CD14-positive monocyte (primary cell): ENCODE results near the gene FKBP5. TPM values are rescaled to one million over a fixed set of nuclear protein-coding genes. Genes with fewer than 3 reads are reported as not detected.

Source experiments
- DNase-seq, 3 donors: peaks; one replicate each; pipeline ENCODE4 v3.0.0-alpha.2; 2011 to 2022
- H2AFZ ChIP-seq: 2 replicates; pipeline ENCODE4 v1.6.0; 2012; ENCODE audit warnings: mild to moderate bottlenecking, low read depth, low read length, inconsistent platforms; ENCODE audit not compliant: insufficient read depth, poor library complexity, severe bottlenecking
- H3K27ac ChIP-seq, 2 donors: 1 replicate in 1 of 2; 2 replicates in 1 of 2; pipeline ENCODE4 v1.5.1; 2012 to 2013; ENCODE audit warnings: low read length in 2 of 2, control low read depth in 1 of 2, inconsistent platforms in 1 of 2, low read depth in 1 of 2, mild to moderate bottlenecking in 1 of 2
- H3K27me3 ChIP-seq, 2 donors: one replicate each; pipeline versions ENCODE4 v1.6.0 to v1.6.1; 2011 to 2013; ENCODE audit warnings: low read length in 2 of 2; ENCODE audit not compliant: control insufficient read depth in 2 of 2, insufficient read depth in 2 of 2
- H3K36me3 ChIP-seq, 2 donors: replicated peaks in 1 of 2; 1 replicate in 1 of 2; 2 replicates in 1 of 2; pipeline versions ENCODE4 v1.5.1 to v1.6.1; 2012 to 2013; ENCODE audit warnings: low read length in 2 of 2, control low read depth in 1 of 2, inconsistent platforms in 1 of 2, mild to moderate bottlenecking in 1 of 2; ENCODE audit not compliant: insufficient read depth in 2 of 2, control insufficient read depth in 1 of 2
- H3K4me1 ChIP-seq, 2 donors: 1 replicate in 1 of 2; 2 replicates in 1 of 2; pipeline versions ENCODE4 v1.5.1 to v1.6.1; 2012 to 2013; ENCODE audit warnings: low read length in 2 of 2, control low read depth in 1 of 2, inconsistent platforms in 1 of 2, mild to moderate bottlenecking in 1 of 2, moderate library complexity in 1 of 2; ENCODE audit not compliant: insufficient read depth in 2 of 2, control insufficient read depth in 1 of 2
- H3K4me2 ChIP-seq: replicated peaks from 2 replicates; pipeline ENCODE3; 2012; ENCODE audit warnings: low read length, moderate library complexity, mild to moderate bottlenecking; ENCODE audit not compliant: poor library complexity, severe bottlenecking; ENCODE audit errors: extremely low read depth
- H3K4me3 ChIP-seq, 3 experiments: fragments of 200-600 bp in 1 of 3; sonication (generic) in 1 of 3; replicated peaks in 1 of 3; 1 replicate in 2 of 3; 2 replicates in 1 of 3; pipeline ENCODE4 v1.5.1; 2011 to 2013; ENCODE audit warnings: low read length in 3 of 3, mild to moderate bottlenecking in 3 of 3, control low read depth in 2 of 3, low read depth in 2 of 3, inconsistent platforms in 1 of 3, moderate library complexity in 1 of 3
- H3K79me2 ChIP-seq: 2 replicates; pipeline ENCODE4 v1.6.0; 2012; ENCODE audit warnings: mild to moderate bottlenecking, control low read depth, inconsistent platforms, low read length, moderate library complexity; ENCODE audit not compliant: insufficient read depth
- H3K9ac ChIP-seq: 2 replicates; pipeline ENCODE4 v1.6.0; 2017; ENCODE audit warnings: low read length, mild to moderate bottlenecking; ENCODE audit not compliant: insufficient read depth, poor library complexity, severe bottlenecking
- H3K9me3 ChIP-seq, 2 donors: replicated peaks in 1 of 2; 1 replicate in 1 of 2; 2 replicates in 1 of 2; pipeline versions ENCODE4 v1.5.1 to v1.6.1; 2012 to 2013; ENCODE audit warnings: low read length in 2 of 2, control low read depth in 1 of 2; ENCODE audit not compliant: control insufficient read depth in 1 of 2, insufficient read depth in 1 of 2
- H4K20me1 ChIP-seq: 2 replicates; pipeline ENCODE4 v1.6.0; 2012; ENCODE audit warnings: mild to moderate bottlenecking, low read length, control low read depth, moderate library complexity; ENCODE audit not compliant: insufficient read depth
- H3K27ac Mint-ChIP-seq, 7 donors: one replicate each; pipeline ENCODE4 v1.8.0; 2020; ENCODE audit warnings: mild to moderate bottlenecking in 7 of 7, mixed read lengths in 7 of 7, moderate library complexity in 6 of 7, inconsistent platforms in 2 of 7
- H3K27me3 Mint-ChIP-seq, 3 donors: one replicate each; pipeline ENCODE4 v1.8.0; 2021 to 2022; ENCODE audit warnings: low read depth in 3 of 3, mild to moderate bottlenecking in 3 of 3, mixed read lengths in 3 of 3, moderate library complexity in 3 of 3, inconsistent platforms in 1 of 3
- H3K36me3 Mint-ChIP-seq, 2 donors: one replicate each; pipeline ENCODE4 v1.8.0; 2020; ENCODE audit warnings: mixed read lengths in 2 of 2, inconsistent platforms in 1 of 2, mild to moderate bottlenecking in 1 of 2
- H3K4me1 Mint-ChIP-seq: one replicate; pipeline ENCODE4 v1.8.0; 2020; ENCODE audit warnings: mild to moderate bottlenecking, mixed read lengths
- H3K4me3 Mint-ChIP-seq, 2 donors: one replicate each; pipeline ENCODE4 v1.8.0; 2020; ENCODE audit warnings: mild to moderate bottlenecking in 2 of 2, mixed read lengths in 2 of 2, moderate library complexity in 1 of 2
- H3K9me3 Mint-ChIP-seq, 7 donors: one replicate each; pipeline ENCODE4 v1.8.0; 2020 to 2022; ENCODE audit warnings: mixed read lengths in 7 of 7, mild to moderate bottlenecking in 6 of 7, moderate library complexity in 6 of 7, inconsistent platforms in 2 of 7
- CTCF ChIP-seq: fragments of 200-600 bp; IDR thresholded peaks from one replicate; pipeline ENCODE4 v1.8.0; 2022; ENCODE audit warnings: antibody characterized with exemption, mild to moderate bottlenecking
- WGBS: methylation state at CpG from one replicate; pipeline ENCODE4 v1.1.5; 2013; ENCODE audit warnings: missing lambda C conversion rate; ENCODE audit not compliant: insufficient coverage; 5-methylcytosine and 5-hydroxymethylcytosine counted together
- intact Hi-C, 2 donors: fragments of 100-400 bp; cut with micrococcal nuclease; formaldehyde crosslinking; loops; one replicate each; pipeline versions ENCODE4 v1.15.0 to v1.15.1; 2023
- polyA plus RNA-seq, 3 donors: library from polyadenylated mRNA; depleted of rRNA in 1 of 3; unstranded in 2 of 3; stranded (reverse) in 1 of 3; fragments of 300-500 nt in 2 of 3; fragments of >200 nt in 1 of 3; fragmentation: Illumina TruSeq in 2 of 3; gene quantifications; 1 replicate in 2 of 3; 2 replicates in 1 of 3; pipeline ENCODE4 v1.2.3, GENCODE V29; 2012 to 2021

FKBP5 gene
- polyA plus RNA-seq, 3 donors = 20.2 to 58.5 (median 56.9) TPM

- H4K20me1 ChIP-seq = no peaks in the 10 kb centered on the region
- H3K79me2 ChIP-seq = peaks cover 6% of the 10 kb centered on the region
- peaks cover 67% of the 10 kb centered on the region for H3K4me1 Mint-ChIP-seq
- peaks cover 54 to 64% of the 10 kb centered on the region in 2 donors for H3K4me1 ChIP-seq
- H3K27me3 Mint-ChIP-seq = peaks cover 2 to 3% (median 2%) of the 10 kb centered on the region in 3 donors
- H3K9ac ChIP-seq = peak overlapping the region; percentile 53
- DNase-seq = peak in 1 of 3 donors; percentile 18
- no peaks in the 10 kb centered on the region for H3K36me3 ChIP-seq
- peak overlapping the region in 1 of 3 experiments; percentile 74 for H3K4me3 ChIP-seq
- peak overlapping the region; percentile 59 to 90 for H3K4me3 Mint-ChIP-seq
- H3K27ac Mint-ChIP-seq = peak overlapping the region; percentile 93 to 99 (median 96)
- peak overlapping the region; percentile 89 to 91 for H3K27ac ChIP-seq
- intact Hi-C loops = no loop called here
- H3K9me3 ChIP-seq = no peaks in the 10 kb centered on the region
- no peaks in the 10 kb centered on the region for H3K27me3 ChIP-seq
- H3K36me3 Mint-ChIP-seq = peaks cover 0 to 4% of the 10 kb centered on the region in 2 donors
- peak overlapping the region; percentile 77 for H2AFZ ChIP-seq
- TF ChIP-seq CTCF = no peak
- H3K4me2 ChIP-seq = peak overlapping the region; percentile 76
- 10% methylated on average over 2 of the region's 4 CpGs for WGBS
- H3K9me3 Mint-ChIP-seq = no peaks in the 10 kb centered on the region
Observed at GRCh38 chr6:35718375-35718736, 29.6 kb upstream of the FKBP5 start.

DNA sequence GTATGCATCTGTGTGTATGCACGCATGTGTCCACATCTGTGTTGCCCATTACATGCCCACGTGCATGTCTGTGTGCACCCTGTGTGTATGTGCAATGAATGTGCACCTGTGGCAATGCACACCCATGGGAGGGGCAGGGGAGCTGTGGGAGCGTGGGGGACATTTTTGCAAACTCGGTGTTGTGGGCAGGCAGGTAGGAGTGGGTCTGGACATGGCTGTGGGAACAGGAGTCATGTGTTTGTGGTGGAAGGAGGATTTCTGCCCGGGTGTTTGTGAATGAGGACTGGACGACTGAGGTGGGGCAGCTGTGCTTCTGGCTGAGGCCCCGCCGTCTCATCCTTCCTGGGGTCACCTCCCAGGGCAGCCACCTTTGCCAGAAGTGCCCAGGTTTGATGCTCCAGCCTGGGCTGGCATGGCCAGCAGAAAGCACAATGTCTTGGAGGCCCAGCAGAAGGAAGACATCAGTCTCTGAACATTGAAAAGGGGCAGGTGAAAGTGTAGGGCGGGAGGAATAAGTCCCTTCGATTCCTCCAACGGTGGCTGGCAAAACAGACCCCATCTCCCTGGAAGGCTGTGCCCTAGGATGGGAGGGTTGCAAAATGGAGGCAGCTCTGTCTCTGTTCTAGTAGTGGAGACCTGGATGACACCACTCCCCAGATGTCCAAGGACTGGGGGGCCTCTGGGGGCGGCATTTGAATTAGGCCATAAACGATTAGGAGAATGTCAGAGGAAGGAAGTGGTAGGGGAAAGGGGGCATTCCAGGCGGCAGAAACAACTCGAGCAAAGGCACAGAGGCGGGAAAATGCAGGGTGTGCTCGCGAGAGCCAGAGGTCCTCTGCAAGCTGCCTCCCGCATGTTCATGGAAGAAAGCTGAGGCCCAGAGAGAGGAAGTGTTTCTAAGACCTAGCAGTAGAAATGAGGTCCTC is 29.0 kb upstream of the FKBP5 start:
- H3K79me2 ChIP-seq = peaks cover 6% of the 10 kb centered on the region
- H2AFZ ChIP-seq = peak overlapping the region; percentile 77
- H3K27me3 Mint-ChIP-seq = peaks cover 2 to 5% (median 3%) of the 10 kb centered on the region in 3 donors
- no peaks in the 10 kb centered on the region for H3K9me3 ChIP-seq
- H3K4me3 Mint-ChIP-seq = peak overlapping the region; percentile 59 to 65
- peak overlapping the region in 1 of 3 experiments; percentile 74 for H3K4me3 ChIP-seq
- peaks cover 0 to 4% of the 10 kb centered on the region in 2 donors for H3K36me3 Mint-ChIP-seq
- no peaks in the 10 kb centered on the region for H4K20me1 ChIP-seq
- 51% methylated on average over 17 of the region's 19 CpGs for WGBS
- no peaks in the 10 kb centered on the region for H3K36me3 ChIP-seq
- peak overlapping the region; percentile 76 for H3K4me2 ChIP-seq
- peak overlapping the region; percentile 73 to 99 (median 94) for H3K27ac Mint-ChIP-seq
- no peaks in the 10 kb centered on the region for H3K9me3 Mint-ChIP-seq
- TF ChIP-seq CTCF = no peak
- no peaks in the 10 kb centered on the region for H3K27me3 ChIP-seq
- H3K27ac ChIP-seq = peak overlapping the region; percentile 89 to 91
- H3K4me1 ChIP-seq = peaks cover 54 to 62% of the 10 kb centered on the region in 2 donors
- peak overlapping the region; percentile 53 for H3K9ac ChIP-seq
- intact Hi-C loops = no loop called here
- peak in 2 of 3 donors; percentile 28 to 41 for DNase-seq
- H3K4me1 Mint-ChIP-seq = peaks cover 64% of the 10 kb centered on the region
